ENCODE results near the gene OR6C76.
"Not testable (repeated sequence)": the region's sequence is repeated elsewhere in the genome, so short reads cannot be mapped to it uniquely, and the experiment has no call there.

OR6C76 gene

GRCh38 chr12:55425954-55426353, at the start of gene OR6C76:
TSS of gene OR6C76 (plus strand) at chr12:55426254. CDS start at chr12:55426254, 0 bp downstream.
- H3K9me3 ChIP-seq (ENCODE audit: control insufficient read depth, low read length) = no peaks in the 10 kb centered on the region
- H3K9ac ChIP-seq (ENCODE audit: low read length) = no peak within 1 kb of the TSS
- H3K4me1 ChIP-seq (ENCODE audit: control insufficient read depth, insufficient read depth, low read length) = no peaks in the 10 kb centered on the region
- no peaks in the 10 kb centered on the region for H3K36me3 ChIP-seq (ENCODE audit: control insufficient read depth, insufficient read depth, low read length, severe bottlenecking)
- H3K27me3 ChIP-seq (replicated peaks; ENCODE audit: control insufficient read depth, insufficient read depth, low read length) = no peaks in the 10 kb centered on the region
- no peak for DNase-seq (ENCODE audit: low read depth)
- H3K4me3 ChIP-seq (ENCODE audit: low read length) = no peak within 1 kb of the TSS

GRCh38 chr12:55385891-55386290, 40.2 kb upstream of the OR6C76 start:
- no peak for DNase-seq (ENCODE audit: low read depth)
- no peaks in the 10 kb centered on the region for H3K4me1 ChIP-seq (ENCODE audit: control insufficient read depth, insufficient read depth, low read length)
- H3K36me3 ChIP-seq (ENCODE audit: control insufficient read depth, insufficient read depth, low read length, severe bottlenecking) = no peaks in the 10 kb centered on the region
- no peaks in the 10 kb centered on the region for H3K9me3 ChIP-seq (ENCODE audit: control insufficient read depth, low read length)
- no peak overlapping the region for H3K4me3 ChIP-seq (ENCODE audit: low read length)
- no peak overlapping the region for H3K9ac ChIP-seq (ENCODE audit: low read length)
- no peaks in the 10 kb centered on the region for H3K27me3 ChIP-seq (replicated peaks; ENCODE audit: control insufficient read depth, insufficient read depth, low read length)

- H3K4me3 ChIP-seq (ENCODE audit: low read length) = no peak overlapping the region
- H3K9ac ChIP-seq (ENCODE audit: low read length) = no peak overlapping the region
- no peak for DNase-seq (ENCODE audit: low read depth)
- no peaks in the 10 kb centered on the region for H3K27me3 ChIP-seq (replicated peaks; ENCODE audit: control insufficient read depth, insufficient read depth, low read length)
- no peaks in the 10 kb centered on the region for H3K36me3 ChIP-seq (ENCODE audit: control insufficient read depth, insufficient read depth, low read length, severe bottlenecking)
- H3K4me1 ChIP-seq (ENCODE audit: control insufficient read depth, insufficient read depth, low read length) = no peaks in the 10 kb centered on the region
- H3K9me3 ChIP-seq (ENCODE audit: control insufficient read depth, low read length) = no peaks in the 10 kb centered on the region
Measured at GRCh38 chr12:55392032-55392795, 33.8 kb upstream of the OR6C76 start.

- no peaks in the 10 kb centered on the region for H3K4me1 ChIP-seq (ENCODE audit: control insufficient read depth, insufficient read depth, low read length)
- no peak overlapping the region for H3K9ac ChIP-seq (ENCODE audit: low read length)
- H3K9me3 ChIP-seq (ENCODE audit: control insufficient read depth, low read length) = no peaks in the 10 kb centered on the region
- no peaks in the 10 kb centered on the region for H3K27me3 ChIP-seq (replicated peaks; ENCODE audit: control insufficient read depth, insufficient read depth, low read length)
- H3K36me3 ChIP-seq (ENCODE audit: control insufficient read depth, insufficient read depth, low read length, severe bottlenecking) = no peaks in the 10 kb centered on the region
- no peak overlapping the region for H3K4me3 ChIP-seq (ENCODE audit: low read length)
- DNase-seq (ENCODE audit: low read depth) = no peak
Measured at GRCh38 chr12:55396326-55396725, 29.7 kb upstream of the OR6C76 start.

GRCh38 chr12:55400229-55400628, 25.8 kb upstream of the OR6C76 start, which contains the start of gene OR6C65:
TSS of gene OR6C65 (plus strand) at chr12:55400529. CDS start at chr12:55400529, 0 bp downstream.
- DNase-seq (ENCODE audit: low read depth) = no peak
- Histone ChIP-seq H3K9me3 (ENCODE audit: control insufficient read depth, low read length) (peaks cover 2% of the 10 kb centered on the region), H3K27me3 (replicated peaks; ENCODE audit: control insufficient read depth, insufficient read depth, low read length) (no peaks in the 10 kb centered on the region), H3K4me3 (ENCODE audit: low read length) (no peak within 1 kb of the TSS), H3K4me1 (ENCODE audit: control insufficient read depth, insufficient read depth, low read length) (no peaks in the 10 kb centered on the region), H3K36me3 (ENCODE audit: control insufficient read depth, insufficient read depth, low read length, severe bottlenecking) (no peaks in the 10 kb centered on the region), H3K9ac (ENCODE audit: low read length) (no peak within 1 kb of the TSS)

GRCh38 chr12:55407866-55408265, 18.2 kb upstream of the OR6C76 start:
- DNase-seq (ENCODE audit: low read depth) = no peak
- Histone ChIP-seq H3K36me3 (ENCODE audit: control insufficient read depth, insufficient read depth, low read length, severe bottlenecking) (no peaks in the 10 kb centered on the region), H3K9me3 (ENCODE audit: control insufficient read depth, low read length) (peaks cover 14% of the 10 kb centered on the region), H3K9ac (ENCODE audit: low read length) (no peak overlapping the region), H3K27me3 (replicated peaks; ENCODE audit: control insufficient read depth, insufficient read depth, low read length) (no peaks in the 10 kb centered on the region), H3K4me3 (ENCODE audit: low read length) (no peak overlapping the region), H3K4me1 (ENCODE audit: control insufficient read depth, insufficient read depth, low read length) (no peaks in the 10 kb centered on the region)

- H3K9ac ChIP-seq (ENCODE audit: low read length); H3K4me3 ChIP-seq (ENCODE audit: low read length); H3K27me3 ChIP-seq (replicated peaks; ENCODE audit: control insufficient read depth, insufficient read depth, low read length); H3K4me1 ChIP-seq (ENCODE audit: control insufficient read depth, insufficient read depth, low read length); DNase-seq (ENCODE audit: low read depth); H3K36me3 ChIP-seq (ENCODE audit: control insufficient read depth, insufficient read depth, low read length, severe bottlenecking): not testable (repeated sequence)
- peaks cover 12% of the 10 kb centered on the region for H3K9me3 ChIP-seq (ENCODE audit: control insufficient read depth, low read length)
Measured at GRCh38 chr12:55409133-55409532, 16.9 kb upstream of the OR6C76 start.

- not testable (repeated sequence) for H3K4me3 ChIP-seq (ENCODE audit: low read length); H3K4me1 ChIP-seq (ENCODE audit: control insufficient read depth, insufficient read depth, low read length); H3K9ac ChIP-seq (ENCODE audit: low read length); H3K36me3 ChIP-seq (ENCODE audit: control insufficient read depth, insufficient read depth, low read length, severe bottlenecking); H3K27me3 ChIP-seq (replicated peaks; ENCODE audit: control insufficient read depth, insufficient read depth, low read length); DNase-seq (ENCODE audit: low read depth)
- peaks cover 12% of the 10 kb centered on the region for H3K9me3 ChIP-seq (ENCODE audit: control insufficient read depth, low read length)
Measured at GRCh38 chr12:55412138-55412537, 13.9 kb upstream of the OR6C76 start.

- H3K4me1 ChIP-seq (ENCODE audit: control insufficient read depth, insufficient read depth, low read length) = not testable (repeated sequence)
Measured at GRCh38 chr12:55413498-55414388, 12.3 kb upstream of the OR6C76 start.

GRCh38 chr12:55414396-55414823, 11.6 kb upstream of the OR6C76 start:
- H3K4me3 ChIP-seq (ENCODE audit: low read length); DNase-seq (ENCODE audit: low read depth); H3K9ac ChIP-seq (ENCODE audit: low read length); H3K9me3 ChIP-seq (ENCODE audit: control insufficient read depth, low read length); H3K4me1 ChIP-seq (ENCODE audit: control insufficient read depth, insufficient read depth, low read length); H3K36me3 ChIP-seq (ENCODE audit: control insufficient read depth, insufficient read depth, low read length, severe bottlenecking); H3K27me3 ChIP-seq (replicated peaks; ENCODE audit: control insufficient read depth, insufficient read depth, low read length): not testable (repeated sequence)

More at GRCh38 chr12:55413498-55414388, 12.3 kb upstream of the OR6C76 start:
- H3K9me3 ChIP-seq (ENCODE audit: control insufficient read depth, low read length); DNase-seq (ENCODE audit: low read depth); H3K36me3 ChIP-seq (ENCODE audit: control insufficient read depth, insufficient read depth, low read length, severe bottlenecking); H3K9ac ChIP-seq (ENCODE audit: low read length); H3K27me3 ChIP-seq (replicated peaks; ENCODE audit: control insufficient read depth, insufficient read depth, low read length); H3K4me3 ChIP-seq (ENCODE audit: low read length): not testable (repeated sequence)

- not testable (repeated sequence) for DNase-seq (ENCODE audit: low read depth); H3K4me3 ChIP-seq (ENCODE audit: low read length); H3K4me1 ChIP-seq (ENCODE audit: control insufficient read depth, insufficient read depth, low read length); H3K9ac ChIP-seq (ENCODE audit: low read length); H3K36me3 ChIP-seq (ENCODE audit: control insufficient read depth, insufficient read depth, low read length, severe bottlenecking); H3K27me3 ChIP-seq (replicated peaks; ENCODE audit: control insufficient read depth, insufficient read depth, low read length); H3K9me3 ChIP-seq (ENCODE audit: control insufficient read depth, low read length)
Measured at GRCh38 chr12:55414889-55415288, 11.2 kb upstream of the OR6C76 start.
